HUES48 (cell line): ENCODE data around the gene IGF2R.

Source experiments
- H3K27ac ChIP-seq: one replicate; pipeline ENCODE4 v1.7.0; 2013; ENCODE audit warnings: low read depth, low read length, inconsistent platforms
- H3K27me3 ChIP-seq: 2 replicates; pipeline ENCODE4 v1.6.1; 2013; ENCODE audit warnings: mild to moderate bottlenecking, low read length; ENCODE audit not compliant: control insufficient read depth, insufficient read depth
- H3K36me3 ChIP-seq: 2 replicates; pipeline ENCODE4 v1.6.1; 2013; ENCODE audit warnings: low read length; ENCODE audit not compliant: control insufficient read depth, insufficient read depth
- H3K4me1 ChIP-seq: 2 replicates; pipeline ENCODE4 v1.6.1; 2013; ENCODE audit warnings: mild to moderate bottlenecking, low read length; ENCODE audit not compliant: control insufficient read depth, insufficient read depth
- H3K4me3 ChIP-seq: 2 replicates; pipeline ENCODE4 v1.5.1; 2013; ENCODE audit warnings: mild to moderate bottlenecking, low read depth, low read length
- H3K9ac ChIP-seq: 2 replicates; pipeline ENCODE4 v1.6.1; 2013; ENCODE audit warnings: mild to moderate bottlenecking, low read depth, low read length, moderate library complexity
- H3K9me3 ChIP-seq: 2 replicates; pipeline ENCODE4 v1.6.1; 2013; ENCODE audit warnings: low read length; ENCODE audit not compliant: control insufficient read depth, insufficient read depth

IGF2R gene

DNA sequence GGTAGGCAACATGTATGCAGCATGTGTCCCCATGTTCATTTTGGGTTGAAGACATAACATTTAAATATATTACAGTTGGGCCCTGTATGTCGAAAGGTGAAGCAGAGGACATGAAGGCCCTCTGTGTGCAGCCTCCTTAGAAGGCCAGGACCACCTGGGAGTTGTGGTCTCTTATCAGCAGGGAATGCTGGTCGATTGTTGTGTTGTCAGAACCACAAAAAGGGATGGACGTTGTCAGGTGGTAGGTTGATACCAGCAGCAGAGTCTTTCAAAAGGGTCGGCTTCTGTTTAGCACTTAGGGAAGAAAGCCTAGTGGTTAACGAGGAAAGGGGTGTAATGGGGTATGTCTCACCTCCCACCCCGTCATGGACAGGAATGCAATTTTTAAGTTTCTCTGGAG is 85.4 kb downstream of the IGF2R start:
- no peak overlapping the region for H3K9ac ChIP-seq
- peaks cover 90% of the 10 kb centered on the region for H3K36me3 ChIP-seq
- no peaks in the 10 kb centered on the region for H3K9me3 ChIP-seq
- no peak overlapping the region for H3K4me3 ChIP-seq
- H3K27ac ChIP-seq: no peak overlapping the region
- no peaks in the 10 kb centered on the region for H3K4me1 ChIP-seq
- no peaks in the 10 kb centered on the region for H3K27me3 ChIP-seq

GRCh38 chr6:160054913-160055312 is 86.0 kb downstream of the IGF2R start:
- no peak overlapping the region for H3K4me3 ChIP-seq
- no peak overlapping the region for H3K27ac ChIP-seq
- H3K27me3 ChIP-seq: no peaks in the 10 kb centered on the region
- peaks cover 90% of the 10 kb centered on the region for H3K36me3 ChIP-seq
- no peaks in the 10 kb centered on the region for H3K9me3 ChIP-seq
- no peaks in the 10 kb centered on the region for H3K4me1 ChIP-seq
- H3K9ac ChIP-seq: no peak overlapping the region

DNA sequence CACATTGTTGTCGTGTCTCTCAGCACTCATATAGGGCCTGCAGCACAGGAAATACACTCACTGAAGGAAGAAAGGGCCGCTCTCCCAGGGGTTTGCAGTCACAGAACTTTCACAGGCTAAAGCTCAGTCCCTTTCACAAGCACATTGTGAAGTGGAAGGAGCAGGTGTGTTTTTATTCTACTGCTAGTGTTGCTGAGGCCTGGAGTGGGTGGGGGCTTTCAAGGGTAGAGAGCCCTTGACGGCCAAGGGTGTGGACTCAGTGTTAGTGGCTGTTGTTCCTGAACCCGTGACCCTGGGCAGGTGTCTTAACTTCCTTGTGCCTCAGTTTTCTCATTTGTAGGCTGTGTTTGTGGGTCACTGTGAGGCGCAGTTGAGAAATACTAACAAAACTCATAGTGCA is 86.5 kb downstream of the IGF2R start:
- Histone ChIP-seq H3K9me3 (no peaks in the 10 kb centered on the region), H3K4me3 (no peak overlapping the region), H3K9ac (no peak overlapping the region), H3K27ac (no peak overlapping the region), H3K36me3 (peaks cover 90% of the 10 kb centered on the region), H3K27me3 (no peaks in the 10 kb centered on the region), H3K4me1 (no peaks in the 10 kb centered on the region)

GRCh38 chr6:160055813-160056212 is 86.9 kb downstream of the IGF2R start:
- Histone ChIP-seq H3K4me3 (no peak overlapping the region), H3K36me3 (peaks cover 90% of the 10 kb centered on the region), H3K27me3 (no peaks in the 10 kb centered on the region), H3K4me1 (no peaks in the 10 kb centered on the region), H3K9ac (no peak overlapping the region), H3K9me3 (no peaks in the 10 kb centered on the region), H3K27ac (no peak overlapping the region)

DNA sequence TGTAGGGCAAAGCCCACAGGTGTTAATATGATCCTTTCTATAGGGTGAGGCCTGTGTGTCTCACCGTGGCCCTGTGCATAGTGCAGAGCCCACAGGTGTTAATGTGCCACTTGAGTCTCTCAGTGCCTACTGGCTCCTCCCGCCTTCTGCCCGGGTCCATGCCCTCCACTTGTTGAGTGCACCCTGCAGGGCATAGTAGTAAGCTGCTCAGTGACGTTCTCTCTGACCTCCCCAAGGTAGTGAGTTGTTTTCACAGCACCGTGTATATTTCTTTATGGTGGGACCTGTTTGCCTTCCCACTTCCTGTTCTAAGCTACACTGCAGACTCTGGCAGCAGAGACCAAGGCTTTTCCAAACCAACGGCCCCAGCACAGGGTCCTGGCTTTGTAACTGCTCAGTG is 88.2 kb downstream of the IGF2R start:
- no peaks in the 10 kb centered on the region for H3K27me3 ChIP-seq
- peaks cover 89% of the 10 kb centered on the region for H3K36me3 ChIP-seq
- H3K9ac ChIP-seq: no peak overlapping the region
- H3K4me3 ChIP-seq: no peak overlapping the region
- H3K4me1 ChIP-seq: no peaks in the 10 kb centered on the region
- H3K27ac ChIP-seq: no peak overlapping the region
- H3K9me3 ChIP-seq: no peaks in the 10 kb centered on the region

DNA sequence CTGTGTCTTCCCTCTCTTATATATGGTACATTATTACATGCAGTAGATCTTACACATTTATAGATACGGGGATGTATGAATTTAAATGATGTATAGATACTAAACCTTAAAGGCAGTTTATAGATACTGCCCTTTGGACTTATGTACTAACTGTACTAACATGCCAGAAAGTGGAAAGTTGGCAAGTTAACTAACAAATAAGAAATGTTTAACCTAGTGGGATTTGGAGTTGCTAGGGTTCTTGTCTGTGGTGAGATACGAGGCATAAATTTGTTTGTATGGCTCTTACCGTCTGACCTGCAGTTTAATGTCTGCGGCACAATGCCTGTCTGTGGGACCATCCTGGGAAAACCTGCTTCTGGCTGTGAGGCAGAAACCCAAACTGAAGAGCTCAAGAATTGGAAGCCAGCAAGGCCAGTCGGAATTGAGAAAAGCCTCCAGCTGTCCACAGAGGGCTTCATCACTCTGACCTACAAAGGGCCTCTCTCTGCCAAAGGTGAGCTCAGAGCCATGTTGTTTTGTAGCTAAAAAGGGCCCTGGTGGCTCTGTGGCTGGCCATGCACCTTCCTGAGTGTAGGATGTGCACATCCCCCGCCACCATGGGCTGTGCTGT is 89.8 kb downstream of the IGF2R start:
- no peak overlapping the region for H3K4me3 ChIP-seq
- peaks cover 97% of the 10 kb centered on the region for H3K36me3 ChIP-seq
- no peaks in the 10 kb centered on the region for H3K9me3 ChIP-seq
- H3K9ac ChIP-seq: no peak overlapping the region
- H3K27me3 ChIP-seq: no peaks in the 10 kb centered on the region
- H3K4me1 ChIP-seq: no peaks in the 10 kb centered on the region
- no peak overlapping the region for H3K27ac ChIP-seq

- Histone ChIP-seq H3K4me1 (no peaks in the 10 kb centered on the region), H3K36me3 (peaks cover 97% of the 10 kb centered on the region), H3K9ac (no peak overlapping the region), H3K27me3 (no peaks in the 10 kb centered on the region), H3K4me3 (no peak overlapping the region), H3K27ac (no peak overlapping the region), H3K9me3 (no peaks in the 10 kb centered on the region)
Observed at GRCh38 chr6:160060221-160060620, 91.3 kb downstream of the IGF2R start.

DNA sequence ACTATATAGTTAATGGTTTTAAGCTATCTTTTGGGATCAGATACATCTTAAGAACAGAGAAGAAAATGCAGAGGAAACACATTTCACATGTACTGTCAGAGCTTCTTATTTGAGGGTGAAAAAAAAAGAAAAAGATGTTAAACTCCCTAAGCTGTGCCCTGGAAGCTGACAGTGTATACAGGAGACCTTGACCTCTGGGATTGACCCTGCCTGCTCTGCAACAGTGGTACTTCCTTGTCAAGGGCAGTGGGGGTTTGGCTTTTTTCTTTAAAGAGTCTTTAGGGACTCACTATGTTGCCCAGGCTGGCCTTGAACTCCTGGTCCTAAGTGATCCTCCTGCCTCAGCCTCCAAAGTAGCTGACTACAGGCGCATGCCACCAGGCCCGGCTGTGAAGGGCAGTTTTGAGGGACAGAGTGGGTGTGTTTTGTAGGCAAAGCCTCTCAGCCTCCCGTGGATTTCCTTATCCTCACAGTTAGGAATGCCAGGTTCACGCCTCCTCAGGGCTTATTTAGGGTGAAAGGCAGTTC is 92.1 kb downstream of the IGF2R start:
- Histone ChIP-seq H3K27ac (no peak overlapping the region), H3K27me3 (no peaks in the 10 kb centered on the region), H3K4me3 (no peak overlapping the region), H3K4me1 (no peaks in the 10 kb centered on the region), H3K9ac (no peak overlapping the region), H3K36me3 (peaks cover 92% of the 10 kb centered on the region), H3K9me3 (no peaks in the 10 kb centered on the region)

GRCh38 chr6:160063771-160064413 is 95.0 kb downstream of the IGF2R start:
- no peaks in the 10 kb centered on the region for H3K27me3 ChIP-seq
- H3K4me1 ChIP-seq: no peaks in the 10 kb centered on the region
- H3K9me3 ChIP-seq: no peaks in the 10 kb centered on the region
- H3K9ac ChIP-seq: no peak overlapping the region
- no peak overlapping the region for H3K4me3 ChIP-seq
- peaks cover 89% of the 10 kb centered on the region for H3K36me3 ChIP-seq
- H3K27ac ChIP-seq: no peak overlapping the region

DNA sequence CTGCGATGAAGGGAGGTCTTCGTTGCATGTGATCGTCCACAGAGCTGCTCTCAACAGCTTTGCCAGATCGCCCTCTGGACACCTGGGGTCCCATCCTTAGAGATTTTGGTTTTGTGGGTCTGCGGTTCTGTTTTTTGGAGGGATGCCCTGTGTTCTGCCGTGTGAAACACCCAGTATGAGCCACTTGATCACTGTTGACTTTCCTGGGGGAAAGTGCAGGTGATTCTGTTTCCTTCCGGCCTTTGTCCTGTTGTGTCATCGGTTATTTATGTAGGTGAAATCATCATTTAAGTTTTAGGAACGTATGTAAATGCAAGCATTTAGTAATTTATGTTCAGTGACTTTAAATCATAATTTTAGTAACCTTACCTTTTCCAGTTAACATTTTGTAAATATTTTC is 96.3 kb downstream of the IGF2R start:
- peaks cover 89% of the 10 kb centered on the region for H3K36me3 ChIP-seq
- H3K4me3 ChIP-seq: no peak overlapping the region

DNA sequence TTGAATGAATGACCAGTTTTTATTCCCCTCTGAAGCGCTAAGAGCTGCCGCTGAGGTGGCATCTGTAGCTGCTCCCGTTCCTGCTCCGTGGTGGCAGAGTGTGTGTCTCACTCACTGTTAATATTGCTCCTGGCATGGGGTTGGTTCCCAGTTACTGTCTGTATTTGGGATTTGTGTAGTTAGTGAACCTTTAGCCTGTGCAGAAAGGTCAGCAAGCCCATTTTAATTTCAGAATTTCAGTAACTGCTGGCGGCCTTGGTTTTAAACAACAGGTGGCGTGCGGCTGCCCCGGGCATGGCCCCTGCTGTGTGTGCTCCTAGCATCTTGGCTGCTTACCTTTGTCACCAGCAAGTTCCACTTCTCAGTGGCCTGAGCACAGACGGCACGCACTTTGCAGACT is 98.7 kb downstream of the IGF2R start:
- Histone ChIP-seq H3K36me3 (peaks cover 90% of the 10 kb centered on the region), H3K9ac (no peak overlapping the region), H3K4me1 (no peaks in the 10 kb centered on the region), H3K4me3 (no peak overlapping the region), H3K27me3 (no peaks in the 10 kb centered on the region), H3K9me3 (no peaks in the 10 kb centered on the region), H3K27ac (no peak overlapping the region)

More for the DNA sequence above, 96.3 kb downstream of the IGF2R start:
- Histone ChIP-seq H3K27ac (no peak overlapping the region), H3K9ac (no peak overlapping the region), H3K9me3 (no peaks in the 10 kb centered on the region), H3K27me3 (no peaks in the 10 kb centered on the region), H3K4me1 (no peaks in the 10 kb centered on the region)
